ENCODE measurements around the gene TSPEAR. TPM values are rescaled to one million over a fixed set of nuclear protein-coding genes. Genes with fewer than 3 reads are reported as not detected.
A peak's percentile ranks its signal among the peaks of the same experiment; 100 is the strongest.

The TSPEAR gene
- total and polyA plus RNA-seq, 7 donors, result not detected

- intact Hi-C loops (cut with DNase I), result loop anchor here in 1 of 2 donors (10.0 kb wide), 1 partner anchor 1916 kb away; no protein-coding TSS in a partner anchor
- no peak overlapping the region for H3K27ac ChIP-seq
- H3K4me3 ChIP-seq, result no peak overlapping the region
- WGBS, 3 donors, result 61 to 64% (median 62%) methylated on average over 11 to 12 of the region's 12 CpGs
- H3K4me1 ChIP-seq, result no peaks in the 10 kb centered on the region
- TF ChIP-seq CTCF (IDR thresholded peaks at IDR 0.05), result no peak
- no peaks in the 10 kb centered on the region for H3K36me3 ChIP-seq (ENCODE audit: insufficient read depth in 1 of 2, low read depth in 1 of 2)
- peak in 1 of 2 donors; percentile 30 for DNase-seq
- no peaks in the 10 kb centered on the region for H3K9me3 ChIP-seq
- peaks cover 0 to 14% (median 13%) of the 10 kb centered on the region in 3 donors for H3K27me3 ChIP-seq (ENCODE audit: insufficient read depth in 3 of 3, low read length in 2 of 3)
- no peak for ATAC-seq
Observed at GRCh38 chr21:44750675-44751025, 39.3 kb upstream of the TSPEAR start.

GRCh38 chr21:44749759-44750674, 38.6 kb upstream of the TSPEAR start:
- DNase-seq (peak in 1 of 2 donors; percentile 41), ATAC-seq (no peak)
- 83 to 84% (median 83%) methylated on average over 40 to 47 of the region's 47 CpGs for WGBS, 3 donors
- H3K27ac ChIP-seq, result no peak overlapping the region
- H3K4me3 ChIP-seq, result no peak overlapping the region
- intact Hi-C loops (cut with DNase I), result loop anchor here in 1 of 2 donors (10.0 kb wide), 1 partner anchor 1915 kb away; no protein-coding TSS in a partner anchor
- H3K9me3 ChIP-seq, result no peaks in the 10 kb centered on the region
- H3K27me3 ChIP-seq (ENCODE audit: insufficient read depth in 3 of 3, low read length in 2 of 3), result peaks cover 0 to 15% (median 14%) of the 10 kb centered on the region in 3 donors
- no peaks in the 10 kb centered on the region for H3K36me3 ChIP-seq (ENCODE audit: insufficient read depth in 1 of 2, low read depth in 1 of 2)
- no peak for TF ChIP-seq CTCF (IDR thresholded peaks at IDR 0.05)
- no peaks in the 10 kb centered on the region for H3K4me1 ChIP-seq

- Histone ChIP-seq H3K4me3 (no peak overlapping the region), H3K27me3 (ENCODE audit: insufficient read depth in 3 of 3, low read length in 2 of 3) (peaks cover 0 to 15% (median 14%) of the 10 kb centered on the region in 3 donors), H3K9me3 (no peaks in the 10 kb centered on the region), H3K27ac (no peak overlapping the region), H3K36me3 (ENCODE audit: insufficient read depth in 1 of 2, low read depth in 1 of 2) (no peaks in the 10 kb centered on the region), H3K4me1 (no peaks in the 10 kb centered on the region)
- DNase-seq (peak in 1 of 2 donors; percentile 41), ATAC-seq (no peak)
- TF ChIP-seq CTCF (IDR thresholded peaks at IDR 0.05), result no peak
- WGBS, 3 donors, result 66 to 71% (median 69%) methylated on average over 26 of the region's 26 CpGs
- intact Hi-C loops (cut with DNase I), result no loop called here
Observed at GRCh38 chr21:44749116-44749758, 37.9 kb upstream of the TSPEAR start.

GRCh38 chr21:44748621-44749020, 37.2 kb upstream of the TSPEAR start:
- WGBS, 3 donors, result 52 to 56% (median 55%) methylated on average over 16 of the region's 16 CpGs

More at GRCh38 chr21:44748621-44749020, 37.2 kb upstream of the TSPEAR start:
- H3K4me3 ChIP-seq, result no peak overlapping the region
- DNase-seq (peak in 1 of 2 donors; percentile 27), ATAC-seq (no peak)
- no peaks in the 10 kb centered on the region for H3K4me1 ChIP-seq
- intact Hi-C loops (cut with DNase I), result no loop called here
- H3K27ac ChIP-seq, result no peak overlapping the region
- no peak for TF ChIP-seq CTCF (IDR thresholded peaks at IDR 0.05)
- H3K27me3 ChIP-seq (ENCODE audit: insufficient read depth in 3 of 3, low read length in 2 of 3), result peaks cover 0 to 15% (median 14%) of the 10 kb centered on the region in 3 donors
- no peaks in the 10 kb centered on the region for H3K36me3 ChIP-seq (ENCODE audit: insufficient read depth in 1 of 2, low read depth in 1 of 2)
- no peaks in the 10 kb centered on the region for H3K9me3 ChIP-seq

Data from psoas muscle (tissue), 8 donors.